Endothelial cell (in vitro differentiated cells): Measurements from ENCODE around the gene FZD4. TPM values are rescaled to one million over a fixed set of nuclear protein-coding genes. Genes with fewer than 3 reads are reported as not detected.

Experiments
- DNase-seq: peaks from one replicate; pipeline ENCODE4 v3.0.0; 2021; ENCODE audit warnings: low spot score
- H3K27ac Mint-ChIP-seq: one replicate; pipeline ENCODE4 v1.8.0; 2021; ENCODE audit warnings: mixed read lengths, inconsistent platforms; ENCODE audit not compliant: unreplicated experiment
- H3K27me3 Mint-ChIP-seq: one replicate; pipeline ENCODE4 v1.8.0; 2021; ENCODE audit warnings: mild to moderate bottlenecking, moderate library complexity, mixed read lengths, inconsistent platforms; ENCODE audit not compliant: unreplicated experiment
- H3K36me3 Mint-ChIP-seq: one replicate; pipeline ENCODE4 v1.8.0; 2021; ENCODE audit warnings: mild to moderate bottlenecking, low read depth, mixed read lengths, inconsistent platforms; ENCODE audit not compliant: unreplicated experiment
- H3K4me1 Mint-ChIP-seq: one replicate; pipeline ENCODE4 v1.8.0; 2021; ENCODE audit warnings: mild to moderate bottlenecking, mixed read lengths, inconsistent platforms; ENCODE audit not compliant: unreplicated experiment
- H3K4me3 Mint-ChIP-seq: one replicate; pipeline ENCODE4 v1.8.0; 2021; ENCODE audit warnings: mild to moderate bottlenecking, mixed read lengths, inconsistent platforms; ENCODE audit not compliant: unreplicated experiment
- H3K9me3 Mint-ChIP-seq: one replicate; pipeline ENCODE4 v1.8.0; 2021; ENCODE audit warnings: mixed read lengths, inconsistent platforms; ENCODE audit not compliant: unreplicated experiment
- total RNA-seq: library from RNA; stranded (reverse); fragmentation: NEBNext Ultra II Directional; extraction: Animal tissue kit (Norgen Biotek cat#: 25700); gene quantifications from one replicate; pipeline ENCODE4 v1.2.1, GENCODE V29; 2021; ENCODE audit not compliant: unreplicated experiment
- TF ChIP-seq, protein P1 (sequence below): fragments of 200-600 bp; sonication (generic); IDR thresholded peaks from one replicate; pipeline ENCODE4 v1.5.0; 2021; ENCODE audit warnings: antibody characterized with exemption; ENCODE audit not compliant: unreplicated experiment

Gene FZD4
- total RNA-seq, 1 donor from 2014 or later = 71.5 TPM

DNA sequence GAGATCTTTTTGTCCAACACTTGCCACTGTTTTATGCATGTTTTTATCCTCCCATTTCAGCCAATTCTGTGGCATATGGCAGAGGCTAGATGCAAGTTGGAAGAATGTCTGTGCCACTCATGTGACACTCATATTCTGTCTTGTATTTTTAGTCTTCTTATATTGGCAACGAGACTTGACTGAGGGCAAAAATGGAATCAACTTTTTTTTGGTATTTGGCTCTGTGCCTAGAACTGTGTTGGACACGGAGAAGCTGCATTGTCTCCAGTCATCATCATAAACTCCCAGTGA is 1.7 kb upstream of the FZD4 start:
- peak overlapping the region; percentile 93 for H3K4me3 Mint-ChIP-seq
- H3K9me3 Mint-ChIP-seq = no peaks in the 10 kb centered on the region

DNA sequence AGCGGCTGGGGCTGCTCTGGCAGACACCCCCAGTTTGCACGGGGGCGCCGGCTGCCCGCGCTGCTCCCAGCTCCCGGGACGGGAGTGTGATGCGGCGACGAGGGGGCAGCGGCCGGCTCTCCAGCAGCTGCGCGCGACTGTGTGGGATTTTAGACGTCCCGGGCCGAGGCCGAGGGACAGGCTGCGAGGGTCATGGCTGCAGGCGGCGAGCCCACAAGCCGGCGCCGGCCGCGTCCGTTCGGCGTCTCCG is 159 bp downstream of the FZD4 start:
- Mint-ChIP-seq H3K27ac (no peak overlapping the region), H3K27me3 (peaks cover 16% of the 10 kb centered on the region), H3K4me3 (no peak overlapping the region), H3K9me3 (no peaks in the 10 kb centered on the region), H3K4me1 (peaks cover 65% of the 10 kb centered on the region), H3K36me3 (peaks cover 44% of the 10 kb centered on the region)
- TF ChIP-seq, protein P1, sequence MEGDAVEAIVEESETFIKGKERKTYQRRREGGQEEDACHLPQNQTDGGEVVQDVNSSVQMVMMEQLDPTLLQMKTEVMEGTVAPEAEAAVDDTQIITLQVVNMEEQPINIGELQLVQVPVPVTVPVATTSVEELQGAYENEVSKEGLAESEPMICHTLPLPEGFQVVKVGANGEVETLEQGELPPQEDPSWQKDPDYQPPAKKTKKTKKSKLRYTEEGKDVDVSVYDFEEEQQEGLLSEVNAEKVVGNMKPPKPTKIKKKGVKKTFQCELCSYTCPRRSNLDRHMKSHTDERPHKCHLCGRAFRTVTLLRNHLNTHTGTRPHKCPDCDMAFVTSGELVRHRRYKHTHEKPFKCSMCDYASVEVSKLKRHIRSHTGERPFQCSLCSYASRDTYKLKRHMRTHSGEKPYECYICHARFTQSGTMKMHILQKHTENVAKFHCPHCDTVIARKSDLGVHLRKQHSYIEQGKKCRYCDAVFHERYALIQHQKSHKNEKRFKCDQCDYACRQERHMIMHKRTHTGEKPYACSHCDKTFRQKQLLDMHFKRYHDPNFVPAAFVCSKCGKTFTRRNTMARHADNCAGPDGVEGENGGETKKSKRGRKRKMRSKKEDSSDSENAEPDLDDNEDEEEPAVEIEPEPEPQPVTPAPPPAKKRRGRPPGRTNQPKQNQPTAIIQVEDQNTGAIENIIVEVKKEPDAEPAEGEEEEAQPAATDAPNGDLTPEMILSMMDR = no peak
- DNase-seq = no peak

More for the DNA sequence above, 1.7 kb upstream of the FZD4 start:
- DNase-seq = no peak
- Mint-ChIP-seq H3K27ac (peak overlapping the region; percentile 98), H3K36me3 (peaks cover 26% of the 10 kb centered on the region), H3K4me1 (peaks cover 47% of the 10 kb centered on the region), H3K27me3 (peaks cover 11% of the 10 kb centered on the region)
- TF ChIP-seq, protein P1 = no peak

DNA sequence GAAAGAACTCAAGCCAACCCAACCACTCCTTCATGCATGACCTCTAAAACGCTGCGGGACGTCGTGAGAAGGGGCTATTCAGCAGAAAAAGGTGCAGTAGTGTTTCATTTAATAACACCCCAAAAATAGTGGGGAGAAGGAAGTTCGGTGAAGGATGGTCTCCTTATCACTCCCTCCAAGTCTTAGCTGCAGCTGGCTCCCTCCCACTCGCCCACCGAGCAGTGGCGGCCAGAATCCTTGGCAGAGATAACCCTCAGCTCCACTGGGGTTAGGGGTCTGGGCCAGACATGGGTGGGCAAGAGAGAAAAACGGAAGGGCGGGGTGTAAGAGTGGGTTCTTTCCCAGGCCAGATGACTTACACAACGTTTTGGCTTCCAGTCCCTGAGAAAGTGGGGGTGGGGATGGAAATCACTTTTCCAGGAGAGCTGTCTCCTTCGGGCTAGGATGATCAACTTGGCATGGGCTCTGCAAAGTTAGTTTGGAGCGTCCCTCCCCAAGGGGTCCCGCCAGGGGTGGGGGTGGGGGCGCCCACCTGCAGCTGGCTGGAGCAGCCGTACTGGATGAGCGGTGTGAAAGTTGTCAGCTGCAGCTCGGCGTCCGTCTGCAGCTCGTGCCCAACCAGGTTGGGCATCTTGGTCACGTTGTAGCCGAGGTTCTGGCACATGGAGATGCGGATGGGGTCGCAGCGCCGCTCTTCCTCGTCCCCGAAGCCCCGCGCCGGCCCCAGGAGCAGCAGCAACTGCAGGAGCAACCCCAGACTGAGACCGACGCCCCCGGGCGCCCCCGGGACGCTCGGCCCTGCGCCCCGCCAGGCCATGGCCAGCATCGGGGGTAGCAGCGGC is 705 bp downstream of the FZD4 start:
- Mint-ChIP-seq H3K4me1 (peaks cover 67% of the 10 kb centered on the region), H3K9me3 (no peaks in the 10 kb centered on the region), H3K27me3 (peaks cover 16% of the 10 kb centered on the region), H3K4me3 (peak overlapping the region; percentile 98), H3K36me3 (peaks cover 45% of the 10 kb centered on the region), H3K27ac (peak overlapping the region; percentile 84)
- TF ChIP-seq, protein P1 = no peak
- DNase-seq = peak; percentile 35

DNA sequence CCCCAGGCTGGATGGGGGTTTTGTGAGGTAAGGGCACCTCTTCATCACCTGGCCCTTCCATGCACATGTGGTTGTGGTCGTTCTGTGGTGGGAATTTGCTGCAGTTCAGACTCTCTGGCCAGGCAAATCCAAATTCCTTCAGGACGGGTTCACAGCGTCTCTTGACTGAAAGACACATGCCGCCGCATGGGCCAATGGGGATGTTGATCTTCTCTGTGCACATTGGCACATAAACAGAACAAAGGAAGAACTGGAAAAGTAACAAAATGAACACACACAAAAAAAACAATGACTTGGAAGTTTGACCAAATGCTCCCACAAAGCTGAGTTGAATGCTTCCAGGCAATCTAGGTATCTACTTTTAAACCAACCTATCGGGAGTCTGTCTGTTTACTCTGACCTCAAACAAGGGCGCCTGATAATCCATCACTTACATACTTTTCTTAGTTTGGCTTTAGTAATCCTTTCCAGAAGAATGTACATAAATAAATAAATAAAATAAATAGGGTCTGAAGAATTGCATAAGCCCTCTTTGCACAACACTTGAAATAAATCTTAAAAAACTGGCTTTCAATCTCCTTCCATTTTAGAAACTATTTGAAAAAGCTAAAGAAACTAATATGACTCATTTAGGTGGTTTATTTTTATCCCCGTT is 2.8 kb downstream of the FZD4 start:
- Mint-ChIP-seq H3K27ac (no peak overlapping the region), H3K9me3 (no peaks in the 10 kb centered on the region), H3K4me3 (peak overlapping the region; percentile 98), H3K27me3 (peaks cover 16% of the 10 kb centered on the region), H3K4me1 (peaks cover 68% of the 10 kb centered on the region), H3K36me3 (peaks cover 60% of the 10 kb centered on the region)
- TF ChIP-seq, protein P1 = no peak
- DNase-seq = no peak

DNA sequence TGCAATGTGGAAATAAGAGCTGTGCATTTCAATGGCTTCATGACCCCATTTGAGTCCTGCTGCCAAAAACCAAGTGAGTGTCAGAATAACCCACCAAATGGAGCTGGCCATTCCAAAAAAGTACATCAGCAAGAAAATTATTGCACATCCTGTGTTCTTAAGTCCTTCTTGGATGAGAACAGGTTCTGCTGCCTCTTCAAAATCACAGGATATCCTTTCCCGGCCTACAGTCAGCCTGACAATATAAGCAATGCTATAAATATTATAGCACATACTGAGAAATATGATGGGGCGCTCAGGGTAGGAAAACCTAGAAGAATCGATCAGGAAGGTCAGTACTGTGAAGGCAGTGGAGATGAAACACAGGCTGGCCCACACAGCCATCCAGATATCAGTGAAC is 3.5 kb downstream of the FZD4 start:
- peak overlapping the region; percentile 85 for H3K4me3 Mint-ChIP-seq

More for the DNA sequence above, 3.5 kb downstream of the FZD4 start:
- Mint-ChIP-seq H3K4me1 (peaks cover 66% of the 10 kb centered on the region), H3K27me3 (peaks cover 14% of the 10 kb centered on the region), H3K9me3 (no peaks in the 10 kb centered on the region), H3K27ac (no peak overlapping the region), H3K36me3 (peaks cover 61% of the 10 kb centered on the region)
- DNase-seq = no peak
- TF ChIP-seq, protein P1 = no peak
